Activated naive CD4-positive, alpha-beta T cell treated with anti-CD3 and anti-CD28 coated beads for 36 hours (primary cell): ENCODE measurements around the gene SHANK3. TPM values are rescaled to one million over a fixed set of nuclear protein-coding genes. Genes with fewer than 3 reads are reported as not detected.

ENCODE experiments used
- CTCF ChIA-PET: fragments of 350-600 bp; sonication (Branson Sonifier 250); formaldehyde crosslinking; loops from one replicate; lab custom pipeline; 2021; ENCODE audit warnings: antibody characterized with exemption; lab: Charles Lee
- DNase-seq: peaks from one replicate; pipeline ENCODE4 v3.0.0-alpha.2; 2020
- H3K27ac Mint-ChIP-seq: one replicate; pipeline ENCODE4 v1.8.0; 2021; ENCODE audit warnings: mild to moderate bottlenecking, mixed read lengths
- H3K27me3 Mint-ChIP-seq: one replicate; pipeline ENCODE4 v1.8.0; 2021; ENCODE audit warnings: low read depth, mixed read lengths
- H3K36me3 Mint-ChIP-seq: one replicate; pipeline ENCODE4 v1.8.0; 2021; ENCODE audit warnings: low read depth, mixed read lengths
- H3K4me1 Mint-ChIP-seq: one replicate; pipeline ENCODE4 v1.8.0; 2021; ENCODE audit warnings: low read depth, mixed read lengths
- H3K4me3 Mint-ChIP-seq: one replicate; pipeline ENCODE4 v1.8.0; 2021; ENCODE audit warnings: mild to moderate bottlenecking, moderate library complexity, mixed read lengths
- H3K9me3 Mint-ChIP-seq: one replicate; pipeline ENCODE4 v1.8.0; 2021; ENCODE audit warnings: mixed read lengths
- intact Hi-C: fragments of 100-400 bp; cut with micrococcal nuclease; formaldehyde crosslinking; loops from one replicate; pipeline ENCODE4 v1.15.1; 2023
- total RNA-seq, 2 experiments: library from RNA; stranded (reverse); gene quantifications; one replicate each; pipeline ENCODE4 v1.2.3, GENCODE V29; 2021

SHANK3 gene
- total RNA-seq, result under 1 TPM; 0.07 TPM

DNA sequence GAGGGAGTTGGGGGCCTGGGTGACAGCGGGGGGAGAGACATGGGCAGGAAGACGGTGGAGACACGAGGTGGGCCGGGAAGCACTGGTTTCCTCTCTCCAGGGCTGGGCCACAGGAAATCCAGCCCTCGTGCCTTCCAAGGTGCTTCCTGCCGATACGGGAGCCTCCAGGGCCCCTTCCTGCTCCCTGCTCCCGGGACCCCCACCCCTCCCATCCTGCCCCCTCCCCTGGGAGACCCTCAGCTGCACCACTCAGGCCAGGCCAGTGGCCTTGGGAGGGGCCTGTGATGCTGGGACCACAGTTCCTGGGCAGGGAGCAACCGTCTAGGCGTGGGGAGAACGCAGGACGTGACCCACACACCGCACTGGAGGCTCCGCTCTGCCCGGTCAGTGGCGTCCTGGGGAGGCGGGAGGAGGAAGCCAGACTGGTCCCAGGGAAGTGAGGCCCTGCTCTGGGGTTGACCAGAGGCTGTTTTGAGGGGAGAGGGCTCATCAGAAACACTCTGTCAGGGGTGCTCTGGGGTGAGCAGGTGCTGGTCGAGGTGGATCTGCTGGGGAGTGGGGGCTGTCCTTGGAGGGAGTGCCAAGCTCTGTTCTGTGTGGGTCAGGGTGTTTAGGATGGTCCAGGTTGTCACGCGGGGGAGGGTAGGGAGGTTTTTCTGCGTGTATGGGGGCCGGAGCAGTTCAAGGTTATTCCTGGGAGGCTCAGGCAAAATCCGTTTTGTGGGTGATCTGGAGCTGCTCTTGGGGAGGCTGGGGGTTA lies at the start of gene SHANK3:
TSS of gene SHANK3 (plus strand) at position 353 of the 760 bp plus-strand sequence.
- intact Hi-C loops, result no loop called here
- H3K27me3 Mint-ChIP-seq, result peaks cover 27% of the 10 kb centered on the region
- CTCF ChIA-PET, result no interaction called here
- peaks cover 8% of the 10 kb centered on the region for H3K4me1 Mint-ChIP-seq
- no peaks in the 10 kb centered on the region for H3K9me3 Mint-ChIP-seq
- no peaks in the 10 kb centered on the region for H3K36me3 Mint-ChIP-seq
- H3K4me3 Mint-ChIP-seq, result peak within 1 kb of the TSS; percentile 37
- DNase-seq, result no peak
- no peak within 1 kb of the TSS for H3K27ac Mint-ChIP-seq

DNA sequence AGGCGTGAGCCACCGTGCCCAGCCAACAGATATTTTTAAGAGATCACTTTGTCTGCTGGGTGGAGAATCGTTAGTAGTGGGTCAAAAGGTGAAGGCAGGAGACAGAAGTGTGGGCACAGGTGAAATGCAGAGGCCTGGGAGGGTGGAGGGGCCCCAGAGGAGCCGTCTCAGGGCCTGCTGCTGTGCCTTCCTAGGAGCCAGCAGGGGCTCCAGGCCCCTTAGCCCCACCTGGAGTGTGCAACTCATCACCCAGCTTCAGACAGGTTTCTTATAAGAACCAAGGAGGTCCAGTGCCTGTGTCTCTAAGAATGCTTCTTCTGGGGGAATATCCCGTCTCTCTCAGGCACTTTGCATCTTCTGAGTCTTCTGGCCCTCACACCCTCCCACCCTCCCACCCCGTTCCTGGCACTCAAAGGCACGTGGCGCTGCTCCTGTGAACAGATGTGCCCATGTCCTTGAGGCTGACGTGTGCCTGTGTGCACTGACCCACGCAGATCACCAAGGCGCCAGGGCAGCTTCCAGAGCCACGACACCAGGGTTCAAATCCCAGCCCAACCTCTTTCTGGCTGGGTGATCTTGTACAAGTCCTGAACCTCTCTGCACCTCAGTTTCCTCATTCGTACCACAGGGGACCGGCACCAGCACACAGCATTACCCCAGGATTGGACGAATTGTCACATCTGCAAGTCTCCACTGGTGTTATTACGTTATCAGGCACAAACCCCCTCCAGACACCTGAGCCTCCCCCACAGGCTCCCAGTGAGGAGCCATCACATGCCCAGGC lies 48.1 kb upstream of the SHANK3 start:
- H3K4me3 Mint-ChIP-seq, result no peak overlapping the region
- no peaks in the 10 kb centered on the region for H3K36me3 Mint-ChIP-seq
- CTCF ChIA-PET, result interaction anchor here (0.7 kb wide), 1 partner anchor 65 kb away, joined by 3 read pairs; no protein-coding TSS in a partner anchor
- H3K27ac Mint-ChIP-seq, result peak overlapping the region; percentile 51
- DNase-seq, result no peak
- H3K9me3 Mint-ChIP-seq, result no peaks in the 10 kb centered on the region
- peaks cover 49% of the 10 kb centered on the region for H3K4me1 Mint-ChIP-seq
- H3K27me3 Mint-ChIP-seq, result no peaks in the 10 kb centered on the region
- intact Hi-C loops, result no loop called here

- H3K9me3 Mint-ChIP-seq, result no peaks in the 10 kb centered on the region
- no peaks in the 10 kb centered on the region for H3K36me3 Mint-ChIP-seq
- H3K27me3 Mint-ChIP-seq, result no peaks in the 10 kb centered on the region
- H3K27ac Mint-ChIP-seq, result peak overlapping the region; percentile 37
- H3K4me1 Mint-ChIP-seq, result peaks cover 44% of the 10 kb centered on the region
- no peak overlapping the region for H3K4me3 Mint-ChIP-seq
- intact Hi-C loops, result no loop called here
- CTCF ChIA-PET, result no interaction called here
- no peak for DNase-seq
Measured at GRCh38 chr22:50625131-50625567, 47.5 kb upstream of the SHANK3 start.

GRCh38 chr22:50625568-50626313 lies 46.9 kb upstream of the SHANK3 start:
- Mint-ChIP-seq H3K27ac (no peak overlapping the region), H3K4me3 (no peak overlapping the region), H3K36me3 (no peaks in the 10 kb centered on the region), H3K4me1 (peaks cover 38% of the 10 kb centered on the region), H3K27me3 (no peaks in the 10 kb centered on the region), H3K9me3 (no peaks in the 10 kb centered on the region)
- CTCF ChIA-PET, result no interaction called here
- intact Hi-C loops, result no loop called here
- no peak for DNase-seq

DNA sequence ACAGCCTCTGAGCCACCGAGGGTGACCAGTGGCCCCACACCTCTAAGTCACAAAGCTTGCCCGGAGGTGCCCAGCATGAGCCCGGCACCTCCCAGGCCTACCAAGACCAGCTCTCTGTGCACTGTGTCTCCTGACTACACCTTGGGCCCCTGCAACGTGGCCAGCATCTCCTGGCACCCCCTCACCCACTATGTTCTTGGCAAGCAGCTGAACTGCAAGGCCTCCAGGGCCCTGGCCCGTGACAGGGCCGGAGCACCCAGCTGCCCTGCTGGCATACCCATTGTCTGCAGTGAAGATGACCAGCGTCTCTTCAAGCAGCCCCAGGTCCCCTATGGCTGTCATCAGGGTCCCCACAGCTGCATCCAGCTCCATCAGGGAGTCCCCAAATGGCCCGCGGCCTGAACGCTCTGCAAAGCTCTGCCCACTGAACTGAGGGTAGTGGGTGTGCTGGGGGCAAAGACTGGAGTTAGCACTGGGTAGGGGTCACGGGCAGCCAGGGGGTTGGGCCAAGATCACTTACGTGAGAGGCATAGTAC lies 46.2 kb upstream of the SHANK3 start:
- DNase-seq, result no peak
- intact Hi-C loops, result no loop called here
- H3K9me3 Mint-ChIP-seq, result no peaks in the 10 kb centered on the region
- H3K36me3 Mint-ChIP-seq, result no peaks in the 10 kb centered on the region
- peak overlapping the region; percentile 72 for H3K27ac Mint-ChIP-seq
- CTCF ChIA-PET, result no interaction called here
- peaks cover 32% of the 10 kb centered on the region for H3K4me1 Mint-ChIP-seq
- H3K27me3 Mint-ChIP-seq, result no peaks in the 10 kb centered on the region
- H3K4me3 Mint-ChIP-seq, result peak overlapping the region; percentile 84

- H3K36me3 Mint-ChIP-seq, result no peaks in the 10 kb centered on the region
- intact Hi-C loops, result no loop called here
- DNase-seq, result no peak
Measured at GRCh38 chr22:50626850-50627641, 45.6 kb upstream of the SHANK3 start.

GRCh38 chr22:50627642-50628542 lies 44.7 kb upstream of the SHANK3 start, which contains the start of gene ARSA:
Gene ARSA, minus strand, starts transcription at chr22:50628152. Its CDS starts 373 bp downstream, at chr22:50627779.
- Mint-ChIP-seq H3K27ac (peak within 1 kb of the TSS; percentile 56), H3K9me3 (no peaks in the 10 kb centered on the region), H3K36me3 (no peaks in the 10 kb centered on the region), H3K27me3 (no peaks in the 10 kb centered on the region), H3K4me3 (peak within 1 kb of the TSS; percentile 84), H3K4me1 (peaks cover 17% of the 10 kb centered on the region)
- intact Hi-C loops, result loop anchor here (1.0 to 2.0 kb wide), 2 partner anchors 63 to 103 kb away; partner anchors contain the start of gene SCO2
- peak; percentile 81 for DNase-seq
- CTCF ChIA-PET, result interaction anchor here (1.5 kb wide), 1 partner anchor 63 kb away, joined by 6 read pairs; no protein-coding TSS in a partner anchor

More at GRCh38 chr22:50626850-50627641, 45.6 kb upstream of the SHANK3 start:
- no peaks in the 10 kb centered on the region for H3K27me3 Mint-ChIP-seq
- peaks cover 25% of the 10 kb centered on the region for H3K4me1 Mint-ChIP-seq
- CTCF ChIA-PET, result interaction anchor here (1.5 kb wide), 1 partner anchor 64 kb away, joined by 6 read pairs; no protein-coding TSS in a partner anchor
- peak overlapping the region; percentile 84 for H3K4me3 Mint-ChIP-seq
- H3K9me3 Mint-ChIP-seq, result no peaks in the 10 kb centered on the region
- H3K27ac Mint-ChIP-seq, result peak overlapping the region; percentile 72

DNA sequence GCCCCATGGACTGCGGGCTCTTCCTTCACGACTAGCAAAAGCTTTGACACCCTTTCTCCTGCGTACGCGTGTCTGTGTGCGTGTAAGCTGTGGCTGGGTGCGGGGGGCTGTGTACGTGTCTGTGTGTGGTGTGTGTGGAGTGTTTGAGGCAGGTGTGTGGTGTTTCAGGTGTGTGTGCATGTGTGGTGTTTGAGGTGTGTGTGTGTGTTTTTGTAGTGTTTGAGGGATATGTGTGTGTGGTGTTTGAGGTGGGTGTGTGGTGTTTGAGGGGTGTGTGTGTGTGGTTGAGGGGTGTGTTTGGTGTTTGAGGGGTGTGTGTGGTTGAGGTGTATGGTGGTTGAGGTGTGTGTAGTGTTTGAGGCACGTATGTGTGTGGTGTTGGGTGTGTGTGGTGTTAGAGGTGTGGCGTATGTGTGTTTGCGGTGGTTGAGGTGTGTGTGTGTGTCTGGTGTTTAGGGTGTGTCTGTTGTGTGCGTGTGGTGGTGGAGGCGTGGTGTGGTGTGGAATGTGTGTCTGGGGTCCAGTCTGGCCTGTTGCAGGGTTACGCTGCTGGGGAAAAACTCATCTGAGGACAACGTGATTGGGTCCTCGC lies 44.0 kb upstream of the SHANK3 start:
- DNase-seq, result no peak
- Mint-ChIP-seq H3K27me3 (no peaks in the 10 kb centered on the region), H3K9me3 (no peaks in the 10 kb centered on the region), H3K36me3 (no peaks in the 10 kb centered on the region), H3K27ac (peak overlapping the region; percentile 56), H3K4me1 (peaks cover 15% of the 10 kb centered on the region), H3K4me3 (peak overlapping the region; percentile 84)
- CTCF ChIA-PET, result interaction anchor here (1.5 to 1.7 kb wide), 2 partner anchors 8 to 62 kb away, joined by 6 to 14 read pairs; no protein-coding TSS in a partner anchor
- intact Hi-C loops, result loop anchor here (1.0 to 2.0 kb wide), 2 partner anchors 62 to 103 kb away; partner anchors contain the start of gene SCO2

DNA sequence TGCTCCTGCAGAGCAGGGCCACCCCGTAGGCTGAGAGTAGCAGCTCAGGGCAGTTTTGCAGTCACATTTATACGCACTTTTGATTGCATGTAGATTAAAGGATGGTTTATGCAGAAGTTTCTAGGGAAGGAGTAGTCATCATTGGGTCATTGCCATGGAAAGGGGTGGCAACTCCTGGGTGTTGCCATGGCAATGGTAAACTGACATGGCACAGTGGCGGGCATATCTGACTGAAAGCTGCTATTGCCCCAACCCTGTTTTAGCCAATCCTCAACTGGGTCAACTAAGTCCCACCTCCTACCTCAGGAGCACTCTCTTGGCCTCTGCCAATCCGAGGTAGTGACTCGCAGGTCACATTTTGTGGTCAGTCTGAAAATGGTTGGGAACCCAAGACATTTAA lies 42.2 kb upstream of the SHANK3 start:
- intact Hi-C loops, result no loop called here
- Mint-ChIP-seq H3K36me3 (no peaks in the 10 kb centered on the region), H3K4me1 (peaks cover 15% of the 10 kb centered on the region), H3K9me3 (no peaks in the 10 kb centered on the region), H3K27me3 (no peaks in the 10 kb centered on the region), H3K4me3 (no peak overlapping the region), H3K27ac (no peak overlapping the region)
- CTCF ChIA-PET, result interaction anchor here (1.3 to 1.7 kb wide), 2 partner anchors 10 to 61 kb away, joined by 4 to 14 read pairs; no protein-coding TSS in a partner anchor
- no peak for DNase-seq

- H3K36me3 Mint-ChIP-seq, result no peaks in the 10 kb centered on the region
- H3K27me3 Mint-ChIP-seq, result no peaks in the 10 kb centered on the region
- no peak overlapping the region for H3K4me3 Mint-ChIP-seq
- H3K9me3 Mint-ChIP-seq, result no peaks in the 10 kb centered on the region
- no peak overlapping the region for H3K27ac Mint-ChIP-seq
- H3K4me1 Mint-ChIP-seq, result peaks cover 10% of the 10 kb centered on the region
- CTCF ChIA-PET, result interaction anchor here (0.6 to 1.1 kb wide), 5 partner anchors 12 to 1024 kb away, joined by 3 to 6 read pairs (median 3); partner anchors contain the start of gene SCO2
- DNase-seq, result no peak
- intact Hi-C loops, result no loop called here
Measured at GRCh38 chr22:50633086-50633485, 39.5 kb upstream of the SHANK3 start.
